Measurements from ENCODE around the gene MCHR1.

Gene MCHR1

DNA sequence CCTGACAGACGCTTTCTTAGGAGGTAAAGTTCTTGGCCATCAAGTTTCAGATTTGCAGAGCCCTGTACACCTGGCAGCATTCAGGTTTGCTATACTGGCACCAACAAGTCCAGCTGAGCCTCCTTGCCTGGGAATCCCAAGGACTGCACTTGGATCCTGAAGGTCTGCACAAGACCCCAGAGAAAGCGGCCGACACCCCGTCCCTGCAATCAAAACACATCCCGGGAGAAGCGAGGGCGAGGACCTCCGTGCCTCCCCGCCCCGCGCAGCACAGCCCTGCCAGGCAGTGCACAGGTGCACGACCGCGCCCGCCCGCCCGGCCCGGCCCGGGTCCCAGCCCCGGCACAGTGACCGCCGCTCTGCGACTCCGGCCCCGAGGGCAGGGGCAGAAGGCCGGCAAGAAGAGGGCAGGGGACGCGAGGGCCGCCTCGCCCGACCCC is 43.3 kb upstream of the MCHR1 start:
- DNase-seq (ENCODE audit: low read depth, low spot score): no peak
- CTCF ChIA-PET: interaction anchor here (0.6 to 8.1 kb wide), 3 partner anchors 10 to 122 kb away, joined by 5 to 52 read pairs (median 39); no protein-coding TSS in a partner anchor
- H3K4me3 ChIP-seq (ENCODE audit: low read depth, low read length): peak overlapping the region; percentile 90
- TF ChIP-seq CTCF (IDR thresholded peaks at IDR 0.05; ENCODE audit: insufficient read depth, low read length, missing control alignments): no peak
- POLR2A ChIA-PET: interaction anchor here (1.1 to 1.8 kb wide), 2 partner anchors 9 to 14 kb away, joined by 3 to 6 read pairs; no protein-coding TSS in a partner anchor

GRCh38 chr22:40636380-40637182 is 42.7 kb upstream of the MCHR1 start, which contains the start of gene MRTFA:
MRTFA (minus strand) TSS chr22:40636719.
- CTCF ChIA-PET: interaction anchor here (1.2 to 8.1 kb wide), 3 partner anchors 9 to 111 kb away, joined by 4 to 52 read pairs (median 39); no protein-coding TSS in a partner anchor
- POLR2A ChIA-PET: interaction anchor here (0.7 to 1.8 kb wide), 10 partner anchors 10 to 200 kb away, joined by 3 to 9 read pairs (median 5); no protein-coding TSS in a partner anchor
- TF ChIP-seq CTCF (IDR thresholded peaks at IDR 0.05; ENCODE audit: insufficient read depth, low read length, missing control alignments): no peak
- DNase-seq (ENCODE audit: low read depth, low spot score): peak; percentile 96
- peak within 1 kb of the TSS; percentile 90 for H3K4me3 ChIP-seq (ENCODE audit: low read depth, low read length)

DNA sequence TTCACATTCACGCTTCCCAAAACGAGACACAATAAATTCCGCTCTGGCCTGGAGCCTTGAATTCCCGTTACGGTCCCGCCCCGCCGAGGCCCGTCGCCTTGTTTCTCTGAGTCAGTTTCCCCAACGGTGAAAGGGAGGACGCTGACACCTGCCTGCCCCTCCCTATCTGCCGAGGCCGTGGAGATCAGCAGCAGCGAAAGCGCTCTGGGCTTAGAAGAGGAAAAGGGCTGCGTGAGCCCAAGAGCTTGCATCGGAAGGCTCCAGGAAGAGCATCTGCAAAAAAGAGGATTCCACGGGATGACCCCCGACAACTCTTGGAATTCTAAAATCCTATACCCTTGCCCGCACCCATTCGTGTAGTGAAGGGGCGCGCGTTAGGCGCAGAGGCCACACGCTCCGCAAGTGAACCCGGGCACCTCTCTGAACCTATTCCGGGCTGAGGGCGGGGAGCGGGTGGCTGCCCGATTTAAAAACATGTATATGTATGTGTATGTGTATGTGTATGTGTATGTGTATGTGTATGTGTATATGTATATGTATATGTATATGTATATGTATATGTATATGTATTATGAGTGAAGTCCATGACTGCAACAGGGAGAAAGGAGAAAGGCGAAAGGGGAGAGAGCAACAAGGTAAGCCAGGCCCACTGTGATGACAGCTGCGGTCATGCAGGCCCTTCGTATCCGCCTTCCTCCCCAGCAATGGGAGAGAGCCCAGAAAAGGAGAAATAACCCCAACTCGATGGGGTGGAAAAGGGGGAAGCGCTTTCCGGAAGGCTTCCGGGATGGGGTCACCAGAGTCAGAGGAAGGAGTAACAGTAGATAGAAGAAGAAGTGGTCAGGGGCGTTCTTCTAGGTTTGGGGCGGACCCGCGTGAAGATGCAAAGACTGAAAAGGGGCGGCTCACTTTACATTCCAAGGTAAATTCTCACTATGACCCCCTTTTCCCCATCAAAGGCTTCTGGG is 41.8 kb upstream of the MCHR1 start:
- CTCF ChIA-PET: interaction anchor here (1.2 to 8.1 kb wide), 4 partner anchors 8 to 201 kb away, joined by 4 to 52 read pairs (median 22); no protein-coding TSS in a partner anchor
- peak overlapping the region; percentile 67 for H3K4me3 ChIP-seq (ENCODE audit: low read depth, low read length)
- no peak for DNase-seq (ENCODE audit: low read depth, low spot score)
- TF ChIP-seq CTCF (IDR thresholded peaks at IDR 0.05; ENCODE audit: insufficient read depth, low read length, missing control alignments): no peak
- POLR2A ChIA-PET: interaction anchor here (0.7 to 1.8 kb wide), 10 partner anchors 11 to 201 kb away, joined by 3 to 9 read pairs (median 5); no protein-coding TSS in a partner anchor

GRCh38 chr22:40638261-40638660 is 41.0 kb upstream of the MCHR1 start:
- DNase-seq (ENCODE audit: low read depth, low spot score): no peak
- ChIA-PET CTCF (interaction anchor here (0.8 to 8.1 kb wide), 3 partner anchors 7 to 202 kb away, joined by 3 to 52 read pairs (median 5); no protein-coding TSS in a partner anchor), POLR2A (no interaction called here)
- no peak for TF ChIP-seq CTCF (IDR thresholded peaks at IDR 0.05; ENCODE audit: insufficient read depth, low read length, missing control alignments)
- H3K4me3 ChIP-seq (ENCODE audit: low read depth, low read length): no peak overlapping the region

- ChIA-PET CTCF (interaction anchor here (0.6 to 7.0 kb wide), 5 partner anchors 9 to 258 kb away, joined by 3 to 233 read pairs (median 4); no protein-coding TSS in a partner anchor), POLR2A (no interaction called here)
- H3K4me3 ChIP-seq (ENCODE audit: low read depth, low read length): no peak overlapping the region
- TF ChIP-seq CTCF (IDR thresholded peaks at IDR 0.05; ENCODE audit: insufficient read depth, low read length, missing control alignments): no peak
- no peak for DNase-seq (ENCODE audit: low read depth, low spot score)
Observed at GRCh38 chr22:40641269-40641668, 38.0 kb upstream of the MCHR1 start.
